H1 (cell line): ENCODE results near the gene HSPA5. TPM values are rescaled to one million over a fixed set of nuclear protein-coding genes. Genes with fewer than 3 reads are reported as not detected.

ENCODE experiments used
- CTCF ChIA-PET: fragments of 300-600 bp; sonication (Branson Sonifier 250); formaldehyde crosslinking; loops from one replicate; lab custom pipeline; 2021; ENCODE audit not compliant: partially characterized antibody; lab: Charles Lee
- POLR2A ChIA-PET: fragments of 300-600 bp; sonication (Branson Sonifier 250); formaldehyde crosslinking; loops from one replicate; lab custom pipeline; 2021; ENCODE audit warnings: inconsistent platforms; ENCODE audit not compliant: partially characterized antibody; lab: Charles Lee
- DNase-seq, 2 experiments: peaks; one replicate each; pipeline versions ENCODE4 v3.0.0 to v3.0.0-alpha.2; 2010 to 2022; ENCODE audit warnings: low spot score in 2 of 2, low read depth in 1 of 2, mixed read lengths in 1 of 2
- FAIRE-seq: peaks from 2 replicates; lab custom pipeline; 2011; peaks lifted over from hg19 to GRCh38; lab: Jason Lieb, UNC
- H2AFZ ChIP-seq: 2 replicates; pipeline ENCODE4 v1.8.1; 2012; ENCODE audit warnings: low read length, inconsistent platforms
- H2AK5ac ChIP-seq: 2 replicates; pipeline ENCODE4 v1.6.1; 2013; ENCODE audit warnings: low read depth, low read length
- H2BK120ac ChIP-seq: replicated peaks from 2 replicates; pipeline ENCODE3; 2013; ENCODE audit warnings: low read depth, low read length, inconsistent platforms
- H2BK12ac ChIP-seq: 2 replicates; pipeline ENCODE4 v1.6.1; 2013; ENCODE audit warnings: low read depth, low read length
- H2BK15ac ChIP-seq: 2 replicates; pipeline ENCODE4 v1.6.1; 2013; ENCODE audit warnings: low read length
- H2BK20ac ChIP-seq: 2 replicates; pipeline ENCODE4 v1.6.1; 2013; ENCODE audit warnings: low read length
- H2BK5ac ChIP-seq: 2 replicates; pipeline ENCODE4 v1.6.1; 2013; ENCODE audit warnings: low read depth, low read length
- H3K14ac ChIP-seq: 2 replicates; pipeline ENCODE4 v1.6.1; 2013; ENCODE audit warnings: inconsistent platforms; ENCODE audit not compliant: insufficient read length
- H3K18ac ChIP-seq: 2 replicates; pipeline ENCODE4 v1.6.1; 2013; ENCODE audit warnings: low read length; ENCODE audit errors: extremely low read depth
- H3K23ac ChIP-seq: 2 replicates; pipeline ENCODE4 v1.6.1; 2013; ENCODE audit warnings: inconsistent platforms; ENCODE audit not compliant: insufficient read length
- H3K23me2 ChIP-seq: 2 replicates; pipeline ENCODE4 v1.6.1; 2013; ENCODE audit warnings: low read depth, low read length
- H3K27ac ChIP-seq: 2 replicates; pipeline ENCODE4 v1.6.1; 2011; ENCODE audit warnings: low read depth, low read length, inconsistent platforms
- H3K27me3 ChIP-seq, 4 experiments: replicated peaks in 1 of 4; 1 replicate in 1 of 4; 2 replicates in 3 of 4; pipeline versions ENCODE4 v1.6.1 to v1.8.1; 2011 to 2013; ENCODE audit warnings: low read length in 3 of 4, mild to moderate bottlenecking in 3 of 4, inconsistent platforms in 2 of 4, mixed read lengths in 2 of 4, moderate library complexity in 1 of 4; ENCODE audit not compliant: control insufficient read depth in 3 of 4, insufficient read depth in 3 of 4; ENCODE audit errors: extremely low read depth in 1 of 4
- H3K36me3 ChIP-seq, 4 experiments: 2 replicates each; pipeline versions ENCODE4 v1.6.1 to v1.8.1; 2011 to 2013; ENCODE audit warnings: mild to moderate bottlenecking in 4 of 4, low read length in 3 of 4, moderate library complexity in 2 of 4, control low read depth in 1 of 4, inconsistent platforms in 1 of 4; ENCODE audit not compliant: insufficient read depth in 4 of 4, control insufficient read depth in 2 of 4
- H3K4ac ChIP-seq: replicated peaks from 2 replicates; pipeline ENCODE3; 2013; ENCODE audit warnings: low read length, low read depth, mixed read lengths, inconsistent platforms; ENCODE audit not compliant: insufficient read length
- H3K4me1 ChIP-seq, 4 experiments: replicated peaks in 1 of 4; 1 replicate in 1 of 4; 2 replicates in 3 of 4; pipeline versions ENCODE4 v1.6.1 to v1.8.1; 2011 to 2013; ENCODE audit warnings: low read length in 3 of 4, inconsistent platforms in 2 of 4, mixed read lengths in 1 of 4; ENCODE audit not compliant: insufficient read depth in 4 of 4, control insufficient read depth in 3 of 4
- H3K4me2 ChIP-seq, 2 experiments: 2 replicates each; pipeline versions ENCODE4 v1.6.1 to v1.8.1; 2011 to 2013; ENCODE audit warnings: low read depth in 2 of 2, low read length in 2 of 2, control low read depth in 1 of 2, inconsistent platforms in 1 of 2, mild to moderate bottlenecking in 1 of 2; ENCODE audit not compliant: insufficient read depth in 1 of 2
- H3K4me3 ChIP-seq, 4 experiments: fragments of 200-600, 300-600 bp in 1 of 4; sonication (generic), shearing (Covaris generic), sonication (Bioruptor Twin) in 1 of 4; 2 replicates each; pipeline versions ENCODE4 v1.5.1 to v1.8.1; 2011 to 2016; ENCODE audit warnings: low read length in 4 of 4, low read depth in 3 of 4, control low read depth in 2 of 4, inconsistent platforms in 2 of 4, mild to moderate bottlenecking in 2 of 4, mixed read lengths in 1 of 4, moderate library complexity in 1 of 4; ENCODE audit not compliant: insufficient read depth in 2 of 4; ENCODE audit errors: extremely low read depth in 1 of 4
- H3K56ac ChIP-seq: replicated peaks from 2 replicates; pipeline ENCODE3; 2013; ENCODE audit warnings: low read depth, mild to moderate bottlenecking, mixed read lengths, low read length, inconsistent platforms; ENCODE audit not compliant: insufficient read length
- H3K79me1 ChIP-seq: 2 replicates; pipeline ENCODE4 v1.6.1; 2013; ENCODE audit warnings: low read depth, low read length, control low read depth
- H3K79me2 ChIP-seq, 2 experiments: 2 replicates each; pipeline versions ENCODE4 v1.6.1 to v1.8.1; 2012 to 2013; ENCODE audit warnings: low read length in 2 of 2, mild to moderate bottlenecking in 2 of 2, inconsistent platforms in 1 of 2; ENCODE audit not compliant: insufficient read depth in 2 of 2, control insufficient read depth in 1 of 2
- H3K9ac ChIP-seq, 4 experiments: replicated peaks in 1 of 4; 1 replicate in 1 of 4; 2 replicates in 3 of 4; pipeline versions ENCODE4 v1.6.1 to v1.8.1; 2011 to 2013; ENCODE audit warnings: low read depth in 3 of 4, low read length in 3 of 4, control low read depth in 2 of 4, mild to moderate bottlenecking in 2 of 4, moderate library complexity in 2 of 4, inconsistent platforms in 1 of 4; ENCODE audit errors: extremely low read depth in 1 of 4
- H3K9me3 ChIP-seq, 2 experiments: 2 replicates each; pipeline versions ENCODE4 v1.6.1 to v1.8.1; 2012 to 2013; ENCODE audit warnings: mild to moderate bottlenecking in 2 of 2, moderate library complexity in 2 of 2, control low read depth in 1 of 2, inconsistent platforms in 1 of 2, low read depth in 1 of 2, low read length in 1 of 2, mixed read lengths in 1 of 2; ENCODE audit not compliant: insufficient read depth in 2 of 2
- H4K20me1 ChIP-seq, 2 experiments: replicated peaks in 1 of 2; 2 replicates each; pipeline versions ENCODE3 to v1.8.1; 2011 to 2013; ENCODE audit warnings: inconsistent platforms in 2 of 2, low read length in 2 of 2, mild to moderate bottlenecking in 1 of 2; ENCODE audit not compliant: insufficient read depth in 2 of 2, control insufficient read depth in 1 of 2
- H4K5ac ChIP-seq: 2 replicates; pipeline ENCODE4 v1.6.1; 2013; ENCODE audit warnings: low read length, low read depth, mixed read lengths, inconsistent platforms; ENCODE audit not compliant: insufficient read length
- H4K8ac ChIP-seq: 2 replicates; pipeline ENCODE4 v1.8.0; 2013; ENCODE audit warnings: mild to moderate bottlenecking, moderate library complexity, low read length, inconsistent platforms; ENCODE audit not compliant: insufficient read depth; ENCODE audit errors: extremely low read depth
- H4K91ac ChIP-seq: replicated peaks from 2 replicates; pipeline ENCODE3; 2013; ENCODE audit warnings: low read length, mixed read lengths, inconsistent platforms; ENCODE audit not compliant: insufficient read length
- EZH2 ChIP-seq: fragments of 200-600 bp; sonication (generic); IDR thresholded peaks from 2 replicates; pipeline ENCODE4 v1.7.1; 2012; ENCODE audit warnings: low read depth, mild to moderate bottlenecking, moderate library complexity, low read length, inconsistent platforms; ENCODE audit not compliant: severe bottlenecking
- FOSL1 ChIP-seq: IDR thresholded peaks from 2 replicates; pipeline ENCODE4 v1.6.1; 2011; ENCODE audit warnings: mild to moderate bottlenecking, low read depth, low read length, moderate library complexity; ENCODE audit not compliant: insufficient read depth
- GABPA ChIP-seq: IDR thresholded peaks from 2 replicates; pipeline ENCODE4 v1.6.1; 2011; ENCODE audit warnings: mild to moderate bottlenecking, low read length, moderate library complexity, borderline replicate concordance; ENCODE audit not compliant: insufficient read depth
- KDM5A ChIP-seq: fragments of 200-600 bp; IDR thresholded peaks from 2 replicates; pipeline ENCODE4 v1.7.1; 2012; ENCODE audit warnings: mild to moderate bottlenecking, low read length, inconsistent platforms, mixed read lengths
- NANOG ChIP-seq: IDR thresholded peaks from 2 replicates; pipeline ENCODE4 v1.6.1; 2011; ENCODE audit warnings: low read length, low read depth, mild to moderate bottlenecking, inconsistent platforms; ENCODE audit not compliant: insufficient read depth, poor library complexity, severe bottlenecking
- NRF1 ChIP-seq: IDR thresholded peaks from 2 replicates; pipeline ENCODE4 v1.6.1; 2011; ENCODE audit warnings: mild to moderate bottlenecking, low read depth, low read length, improper control_type of control experiment
- RAD21 ChIP-seq, 2 experiments: IDR thresholded peaks in 1 of 2; conservative IDR thresholded peaks in 1 of 2; 2 replicates each; pipeline ENCODE4 v1.6.1; 2011; ENCODE audit warnings: low read depth in 2 of 2, low read length in 2 of 2, improper control_type of control experiment in 1 of 2, inconsistent platforms in 1 of 2, mild to moderate bottlenecking in 1 of 2, moderate library complexity in 1 of 2
- SRF ChIP-seq: IDR thresholded peaks from 2 replicates; pipeline ENCODE4 v1.6.1; 2011; ENCODE audit warnings: mild to moderate bottlenecking, low read depth, low read length, moderate library complexity
- TAF1 ChIP-seq: IDR thresholded peaks from 2 replicates; pipeline ENCODE4 v1.6.1; 2011; ENCODE audit warnings: mild to moderate bottlenecking, low read depth, low read length
- TCF12 ChIP-seq: IDR thresholded peaks from 2 replicates; pipeline ENCODE4 v1.6.1; 2011; ENCODE audit warnings: low read depth, mild to moderate bottlenecking, low read length
- USF2 ChIP-seq: IDR thresholded peaks from 2 replicates; pipeline ENCODE4 v1.6.1; 2011; ENCODE audit warnings: low read length, improper control_type of control experiment
- WGBS, 2 experiments: shearing (Covaris generic) in 1 of 2; methylation state at CpG; one replicate each; pipeline versions ENCODE4 v1.1.6 to v1.1.7; 2013 to 2015; ENCODE audit warnings: low lambda C conversion rate in 2 of 2, mixed read lengths in 2 of 2, inconsistent platforms in 1 of 2, low coverage in 1 of 2, missing lambda C conversion rate in 1 of 2; ENCODE audit not compliant: insufficient replicate concordance in 2 of 2, insufficient coverage in 1 of 2, insufficient read length in 1 of 2; ENCODE audit errors: extremely low coverage in 1 of 2, missing lambda C conversion rate in 1 of 2; 5-methylcytosine and 5-hydroxymethylcytosine counted together
- polyA plus RNA-seq, 7 experiments: library from polyadenylated mRNA; depleted of rRNA in 3 of 7; stranded (reverse) in 5 of 7; unstranded in 2 of 7; fragments of >200 nt in 5 of 7; fragments of 200-250 nt in 2 of 7; gene quantifications; 1 replicate in 5 of 7; 2 replicates in 1 of 7; 4 replicates in 1 of 7; pipeline versions ENCODE4 v1.2.1 to v1.2.3, GENCODE V29; 2011 to 2013; ENCODE audit warnings: missing spikeins in 2 of 7, mixed read lengths in 2 of 7
- total RNA-seq: library from RNA; stranded (reverse); fragmentation: NEBNext Ultra II Directional; extraction: Animal tissue kit (Norgen Biotek cat#: 25700); gene quantifications from 2 replicates; pipeline ENCODE4 v1.2.1, GENCODE V29; 2021

HSPA5 gene
- total and polyA plus RNA-seq, 2 of the 8 experiments (the other 6 are each of a cell fraction or from before 2014, with no cell fraction given), result 91.3 to 352 TPM

GRCh38 chr9:125238915-125239446 lies 2.2 kb downstream of the HSPA5 start:
- Histone ChIP-seq H3K4me2 (peak overlapping the region in 1 of 2 experiments; percentile 14; a peak in 2 of 4 replicates), H3K4me3 (peak overlapping the region in 1 of 4 experiments; percentile 75; a peak in 1 of 8 replicates), H3K79me1 (0 out of 2 replicates have a peak, but pooled peaks cover 3% of the 10 kb centered on the region), H3K27ac (no peak overlapping the region), H3K4me1 (peaks cover 0 to 6% (median under 1%) of the 10 kb centered on the region in 4 experiments; a peak in 1 of 7 replicates), H2BK12ac (no peak overlapping the region), H3K27me3 (peaks cover 0 to 2% (median 0%) of the 10 kb centered on the region in 4 experiments; a peak in 1 of 7 replicates), H3K9ac (no peak overlapping the region; a peak in 2 of 7 replicates), H4K91ac (no peak overlapping the region), H3K23me2 (peaks cover 9% of the 10 kb centered on the region; the same call in 1 of the 2 replicates), H3K4ac (no peak overlapping the region), H2BK15ac (no peak overlapping the region), H2AK5ac (no peak overlapping the region), H3K36me3 (peaks cover 23 to 57% (median 42%) of the 10 kb centered on the region in 4 experiments), H3K23ac (no peak overlapping the region), H4K5ac (no peak overlapping the region), H2BK5ac (no peak overlapping the region), H3K79me2 (peaks cover 7 to 33% of the 10 kb centered on the region in 2 experiments), H3K9me3 (no peaks in the 10 kb centered on the region), H4K20me1 (peaks cover 0 to 17% of the 10 kb centered on the region in 2 experiments), H3K14ac (no peak overlapping the region), H3K18ac (no peak overlapping the region), H2AFZ (no peak overlapping the region), H2BK120ac (no peak overlapping the region), H2BK20ac (no peak overlapping the region), H3K56ac (no peak overlapping the region), H4K8ac (no peak overlapping the region; the same call in 1 of the 2 replicates)
- FAIRE-seq (no peak), DNase-seq (no peak)
- POLR2A ChIA-PET, result interaction anchor here (0.9 to 1.7 kb wide), 4 partner anchors 9 to 133 kb away, joined by 3 to 7 read pairs (median 4); partner anchors contain the start of gene RABEPK
- CTCF ChIA-PET, result interaction anchor here (0.6 kb wide), 1 partner anchor 117 kb away, joined by 3 read pairs; no protein-coding TSS in a partner anchor
- WGBS, 2 experiments, result 93% methylated on average over 13 of the region's 14 CpGs; no CpG with 5 or more reads in 1 of the 2 experiments
- TF ChIP-seq SRF, result no peak
- TF ChIP-seq FOSL1, result no peak
- no peak for TF ChIP-seq GABPA
- no peak for TF ChIP-seq RAD21 (IDR thresholded peaks at IDR 0.05 in 1 of 2, conservative IDR thresholded peaks at IDR 0.05 in 1 of 2; ENCODE audit: low read depth in 2 of 2, low read length in 2 of 2)
- no peak for TF ChIP-seq TCF12
- no peak for TF ChIP-seq NRF1
- TF ChIP-seq KDM5A, result no peak
- no peak for TF ChIP-seq USF2
- TF ChIP-seq TAF1, result no peak
- no peak for TF ChIP-seq EZH2
- TF ChIP-seq NANOG, result no peak
